Measurements from ENCODE around the gene TRAPPC3.

TRAPPC3 gene

DNA sequence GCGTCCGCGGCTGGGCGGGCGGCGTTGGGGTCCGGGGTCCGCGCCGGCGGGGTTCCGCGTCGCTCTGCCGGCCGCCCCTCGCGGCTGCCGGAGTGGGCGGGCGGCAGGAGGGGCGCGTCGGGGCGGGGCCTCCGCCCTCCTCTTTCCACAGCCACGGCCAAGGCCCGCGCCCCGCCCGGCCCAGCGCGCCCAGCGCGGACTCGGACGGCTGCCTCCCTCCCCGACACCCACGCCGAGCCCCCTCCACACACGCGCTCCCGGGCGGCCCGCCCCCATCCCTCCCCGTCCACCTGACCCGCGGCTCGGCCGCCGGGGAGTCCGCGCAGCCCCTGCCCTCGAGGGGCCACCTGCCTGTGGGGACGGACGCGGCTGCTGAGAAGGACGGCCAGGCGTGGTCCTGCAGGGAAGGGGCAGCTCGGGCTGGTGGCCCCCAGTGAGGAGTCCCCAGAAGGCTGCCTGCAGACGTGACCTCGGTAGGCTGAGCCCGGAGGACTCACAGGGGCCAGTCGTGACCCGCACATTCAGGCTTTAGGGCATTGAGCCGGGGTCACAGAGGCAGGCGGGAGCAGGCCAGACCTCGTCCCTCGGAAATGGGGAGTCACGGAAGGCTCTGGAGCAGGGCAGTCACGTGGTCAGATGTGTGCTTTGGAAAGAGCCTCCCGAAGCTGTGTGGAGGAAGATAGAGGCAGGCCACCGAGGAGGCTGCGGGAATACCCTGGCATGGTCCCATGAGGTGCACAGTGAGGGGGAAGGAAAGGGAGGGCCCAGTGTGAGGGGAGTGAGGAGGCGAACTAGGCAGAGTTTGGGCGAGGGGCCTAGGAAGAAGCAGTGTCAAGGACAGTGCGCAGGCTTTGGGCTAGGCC lies 23.9 kb downstream of the TRAPPC3 start, which contains the start of gene COL8A2:
Gene COL8A2 (minus strand): TSS at position 94 of the 863 bp plus-strand sequence. CDS start 24,980 bp downstream, outside the sequence.
- peak; percentile 22 for DNase-seq

DNA sequence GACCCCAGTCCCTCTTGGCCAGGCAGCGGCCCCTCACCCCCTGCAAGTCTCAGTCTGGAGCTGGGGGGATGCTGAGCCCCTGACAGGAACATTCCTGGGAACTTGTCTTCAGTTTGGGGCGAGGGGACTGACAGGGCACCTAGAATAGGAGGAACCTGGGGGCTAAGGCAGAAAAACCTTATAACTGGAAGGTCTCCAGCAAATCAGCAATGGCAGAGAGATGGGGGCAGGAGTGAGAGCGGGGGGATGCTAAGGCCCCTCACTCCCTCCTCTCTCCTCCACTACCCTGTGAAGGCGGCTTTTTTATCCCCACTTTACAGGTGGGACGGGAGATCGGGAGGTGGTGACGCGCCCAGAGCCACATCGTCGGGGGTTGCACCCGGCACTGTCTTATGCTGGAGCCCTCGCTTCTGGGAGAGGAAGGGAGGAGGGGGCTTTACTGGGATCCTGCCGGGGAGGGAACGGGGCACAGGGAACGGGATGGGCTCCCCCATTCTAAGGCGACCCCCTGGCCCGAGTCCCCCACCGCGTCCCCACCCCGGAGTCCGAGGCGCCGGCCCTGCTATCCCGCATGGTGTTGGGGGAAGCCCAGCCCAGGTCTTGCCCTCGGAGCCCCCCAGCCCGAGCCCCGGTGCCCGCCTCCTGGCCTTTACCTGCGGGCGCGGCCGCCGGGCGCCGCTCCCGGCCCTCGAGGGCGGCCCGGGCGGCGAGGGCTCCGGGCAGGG lies 24.7 kb downstream of the TRAPPC3 start:
- DNase-seq = no peak

DNA sequence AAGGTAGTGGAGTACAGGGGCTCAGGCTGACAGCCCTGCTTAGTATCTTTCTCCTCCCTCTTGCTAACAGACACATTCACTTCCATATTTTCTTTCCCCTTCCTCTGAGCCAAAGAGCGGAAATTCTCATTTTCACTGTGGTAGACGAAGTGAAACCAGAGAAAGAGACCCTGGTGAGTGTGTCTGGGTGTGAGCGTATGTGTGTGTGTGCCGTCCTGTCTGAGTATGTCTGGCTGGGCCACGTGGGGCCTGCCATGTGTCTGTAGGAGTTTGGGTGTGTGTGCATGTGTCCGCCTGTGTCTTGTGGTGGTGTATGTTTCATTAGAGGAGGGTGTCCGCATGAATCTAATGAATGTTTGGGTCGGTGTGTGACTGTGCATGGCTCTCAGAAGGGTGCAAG lies 25.9 kb downstream of the TRAPPC3 start:
- DNase-seq = no peak

DNA sequence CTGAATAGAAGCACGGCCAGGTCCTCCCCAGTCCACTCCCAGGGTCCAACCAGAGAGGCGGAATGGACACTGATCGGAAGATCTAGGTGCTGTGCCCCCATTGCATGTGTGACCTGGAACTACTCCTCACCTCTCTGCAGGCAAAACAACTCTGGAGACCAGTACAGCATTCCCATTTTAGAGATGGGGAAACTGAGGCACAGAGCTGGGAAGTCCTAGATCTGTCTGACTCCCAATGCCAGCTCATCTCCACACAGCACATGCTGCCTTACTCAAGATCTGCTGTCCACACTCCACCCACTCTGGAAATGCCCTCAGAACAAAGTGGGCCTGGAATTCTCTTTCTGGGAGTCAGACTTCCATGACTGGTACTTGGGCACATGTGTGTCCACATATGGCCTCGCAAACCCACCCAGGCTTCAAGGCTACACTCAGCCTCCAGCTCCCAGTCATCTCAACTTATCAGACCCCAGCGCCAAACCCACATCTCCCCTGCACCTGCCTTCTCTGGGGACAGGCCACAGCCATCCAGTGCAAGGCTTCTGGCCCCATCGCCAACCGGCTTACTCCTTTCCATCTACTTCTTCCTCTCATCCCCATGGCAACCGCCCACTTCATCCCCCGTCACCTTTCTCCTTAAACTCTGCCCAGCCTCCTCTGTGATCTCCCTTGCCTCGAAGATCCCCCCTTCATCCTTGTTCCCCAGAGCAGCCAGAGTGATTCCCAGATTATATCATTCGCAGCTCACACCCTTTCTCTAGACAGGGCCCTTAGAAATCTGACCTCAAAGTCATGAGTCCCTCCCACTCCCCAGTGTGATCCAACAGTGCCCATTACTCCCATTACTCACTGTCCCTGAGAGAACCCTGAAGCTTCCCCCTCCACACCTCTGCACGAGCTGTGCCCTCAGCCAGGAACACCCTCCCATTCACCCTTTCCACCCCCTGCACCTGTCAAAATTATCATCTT lies 26.9 kb downstream of the TRAPPC3 start:
- no peak for DNase-seq

DNA sequence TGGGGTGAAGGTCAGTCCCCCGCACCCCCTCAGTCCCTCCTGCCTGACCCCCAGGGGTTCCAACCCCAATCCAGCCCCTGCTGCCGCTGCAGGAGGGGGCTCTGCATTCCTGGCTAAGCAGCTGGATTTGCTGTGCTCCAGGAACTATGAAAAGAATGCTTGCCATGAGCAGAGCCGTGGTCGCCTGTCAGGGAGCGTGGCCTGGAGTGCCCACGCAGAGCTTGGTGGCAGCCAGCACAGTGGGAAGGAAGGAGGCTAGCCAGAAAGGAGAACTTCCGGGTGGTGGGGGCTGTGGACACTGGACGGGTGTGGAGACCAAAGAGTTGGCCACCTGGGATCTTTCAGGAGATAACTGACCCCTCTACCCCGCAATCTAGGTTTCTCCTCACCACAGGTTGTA lies 29.8 kb downstream of the TRAPPC3 start:
- DNase-seq = no peak

DNA sequence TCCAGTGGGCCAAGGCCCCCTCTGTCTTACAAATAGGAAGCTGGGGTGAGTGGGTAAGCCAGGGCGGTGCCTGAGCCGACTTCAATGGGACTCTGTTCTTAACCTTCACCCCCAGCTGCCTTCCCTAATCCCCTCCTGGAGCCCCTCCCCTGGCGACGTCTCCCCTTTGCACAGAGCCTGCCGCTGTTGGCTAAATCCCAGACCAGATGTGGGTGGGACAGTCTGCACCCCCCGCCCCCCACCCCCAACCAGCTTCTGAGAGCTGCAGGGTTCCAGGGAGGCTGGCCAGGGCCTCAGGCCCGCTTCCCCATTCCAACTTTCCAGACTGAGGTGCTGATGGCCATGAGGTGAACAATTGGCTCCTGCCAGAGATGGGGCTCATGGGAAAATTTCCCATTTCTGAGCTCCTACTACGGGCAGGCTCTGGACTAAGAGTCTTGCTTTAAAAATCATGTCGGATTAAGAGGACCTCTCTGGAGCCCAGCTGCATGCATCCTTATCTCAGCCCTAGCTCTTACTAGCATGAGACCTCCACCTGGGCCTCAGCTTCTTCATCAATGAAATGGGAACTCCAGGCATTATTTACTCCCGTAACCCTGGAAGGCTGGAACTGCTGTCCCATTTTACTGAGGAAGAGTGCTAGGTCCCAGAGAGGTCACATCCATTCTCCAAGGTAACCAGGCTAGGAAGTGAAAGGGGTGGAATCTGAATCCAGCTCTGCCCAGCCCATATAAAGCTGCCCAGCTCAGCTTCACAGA lies 30.7 kb downstream of the TRAPPC3 start:
- DNase-seq = no peak

DNA sequence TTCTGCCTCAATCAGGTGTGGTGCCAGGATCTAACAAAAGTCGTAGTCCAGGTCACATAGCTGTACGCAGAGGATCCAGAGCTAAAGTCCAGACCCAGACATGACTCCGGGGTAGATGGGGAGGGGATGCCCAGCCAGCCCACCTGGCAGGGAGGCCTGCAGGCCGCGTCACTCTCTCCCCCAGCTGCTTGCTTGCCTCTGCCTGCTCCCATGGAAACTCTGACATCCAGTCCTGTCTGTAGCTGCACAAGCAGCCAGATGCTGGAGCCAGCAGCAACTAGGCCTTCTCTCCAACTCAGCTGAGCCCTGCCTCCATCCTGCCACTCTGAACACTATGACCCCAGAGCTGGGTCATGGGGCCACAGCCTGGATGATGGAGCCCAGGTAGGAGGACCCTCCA lies 32.4 kb downstream of the TRAPPC3 start:
- DNase-seq = no peak

DNA sequence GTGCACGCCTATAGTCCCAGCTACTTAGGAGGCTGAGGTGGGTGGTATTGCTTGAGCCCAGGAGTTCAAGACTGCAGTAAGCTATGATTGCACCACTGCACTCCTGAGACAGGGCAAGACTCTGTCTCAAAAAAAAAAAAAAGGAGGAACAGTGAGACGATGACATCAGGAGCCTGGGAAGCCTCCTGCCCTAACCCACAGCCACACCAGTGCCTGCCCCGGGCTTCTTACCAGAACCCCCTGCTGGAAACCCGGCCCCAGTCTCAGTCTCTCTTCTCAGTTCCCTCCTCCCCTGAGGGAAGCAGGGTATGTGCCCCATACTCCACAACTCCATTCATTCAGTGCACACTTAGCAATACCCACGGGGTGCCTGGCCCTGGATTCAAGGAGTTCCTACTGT lies 33.4 kb downstream of the TRAPPC3 start:
- DNase-seq = no peak

DNA sequence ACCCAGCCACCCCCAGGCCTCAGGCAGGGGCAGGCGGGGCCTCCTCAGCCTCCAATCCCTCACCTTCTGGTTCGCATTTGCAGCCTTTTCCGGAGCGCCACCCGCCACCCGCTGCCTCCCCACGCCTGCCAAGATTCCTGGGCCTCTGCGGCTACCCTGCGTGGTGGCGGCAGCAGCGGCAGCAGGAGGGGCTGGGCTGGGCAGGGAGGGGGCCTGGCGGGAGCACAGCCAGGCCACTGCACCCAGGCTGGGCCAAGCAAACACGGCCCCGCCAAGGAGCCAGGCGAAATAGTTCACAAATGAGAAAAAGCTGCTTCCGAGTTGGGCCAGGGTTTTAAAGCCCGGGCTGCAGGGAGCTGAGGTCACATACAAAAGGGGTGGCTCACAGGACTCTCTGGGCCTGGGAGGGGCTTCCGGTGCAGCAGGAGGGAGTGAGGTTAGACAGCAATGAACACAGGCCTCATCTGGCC lies 34.1 kb downstream of the TRAPPC3 start:
- DNase-seq = no peak

DNA sequence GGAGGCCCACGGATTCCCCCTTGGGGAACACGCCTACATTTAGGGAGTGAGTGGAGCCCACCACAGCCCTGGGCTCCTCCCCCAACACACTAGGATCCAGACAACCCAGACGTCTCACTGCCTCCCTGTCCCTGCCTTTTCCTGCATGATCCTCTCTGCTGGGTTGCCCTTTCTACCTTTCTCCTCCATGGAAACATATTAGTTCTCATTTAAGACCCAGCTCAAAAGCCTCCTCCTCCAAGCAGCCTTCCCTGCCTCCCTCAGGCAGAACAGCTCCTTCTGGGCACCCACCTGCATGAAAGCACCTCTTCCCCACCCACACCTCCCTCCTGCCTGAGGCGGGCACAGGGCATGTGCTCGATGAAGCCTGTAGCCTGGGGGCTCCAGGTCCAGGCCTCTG lies 34.9 kb downstream of the TRAPPC3 start:
- DNase-seq = no peak

DNA sequence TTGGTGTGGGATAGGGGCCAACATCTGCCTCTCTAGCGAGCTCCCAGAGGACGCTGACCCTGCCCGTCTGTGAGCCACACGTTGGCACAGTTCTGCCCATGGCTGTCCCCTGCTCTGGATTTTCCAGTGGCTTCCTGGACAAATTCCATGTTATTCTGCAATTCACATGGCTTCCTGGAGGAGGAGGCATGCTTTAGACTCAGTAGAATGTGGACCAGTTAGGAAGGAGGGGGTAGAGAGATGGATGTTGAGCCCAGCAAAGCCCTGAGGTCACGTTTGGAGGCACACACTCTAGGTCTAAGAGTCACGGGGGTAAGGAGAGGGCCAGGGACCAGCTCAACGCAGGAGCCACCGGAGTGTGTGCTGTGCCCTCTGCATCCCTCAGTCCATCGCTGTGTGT lies 36.5 kb downstream of the TRAPPC3 start:
- no peak for DNase-seq

DNA sequence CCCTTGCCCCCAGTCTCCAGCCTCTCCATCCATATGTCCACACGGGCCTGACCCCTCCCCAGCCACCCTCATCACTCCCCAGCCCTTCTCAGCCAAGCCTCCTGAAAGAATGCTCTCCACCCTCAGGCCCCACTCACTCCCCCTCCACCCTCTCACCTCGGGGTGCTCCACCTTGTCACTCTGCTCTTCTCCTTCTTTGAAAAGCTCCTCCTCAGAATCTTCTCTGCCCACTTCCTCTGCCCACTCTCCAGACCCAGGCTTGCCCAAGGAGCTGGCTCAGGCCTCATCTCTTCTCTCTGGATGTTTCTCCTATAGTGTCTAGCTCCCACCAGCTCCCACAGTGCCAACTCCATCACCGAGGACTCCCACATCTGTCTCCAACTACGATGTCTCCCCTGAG lies 38.1 kb downstream of the TRAPPC3 start:
- DNase-seq = no peak

DNA sequence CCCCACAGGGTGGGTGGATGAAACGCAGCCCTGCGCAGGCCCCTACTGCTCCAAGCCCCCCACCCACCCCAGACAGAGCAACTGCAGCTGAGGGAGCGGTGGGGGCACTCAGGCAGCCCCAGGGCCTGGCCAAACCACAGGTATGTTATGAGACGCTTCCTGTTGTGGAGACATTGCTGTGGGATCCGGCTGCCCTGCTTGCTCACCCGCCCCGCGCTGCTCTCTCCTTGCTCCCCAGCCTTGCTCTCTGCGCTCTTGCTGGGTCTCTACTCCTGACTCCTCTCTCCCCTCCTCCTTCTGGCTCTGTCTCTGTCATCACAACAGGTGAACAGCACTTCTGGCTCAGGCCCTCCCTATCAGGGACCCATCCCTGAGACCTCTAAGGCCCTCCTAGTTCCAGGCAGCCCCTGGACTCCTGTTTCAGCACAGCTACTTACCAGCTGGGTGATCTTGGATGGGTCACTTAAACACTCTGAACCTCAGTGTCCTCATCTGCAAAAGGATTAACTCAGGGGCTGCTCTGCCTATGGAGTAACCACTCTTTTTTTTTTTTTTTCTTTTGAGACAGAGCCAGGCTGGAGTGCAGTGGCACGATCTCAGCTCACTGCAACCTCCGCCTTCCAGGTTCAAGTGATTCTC lies 40.1 kb downstream of the TRAPPC3 start:
- DNase-seq = no peak

DNA sequence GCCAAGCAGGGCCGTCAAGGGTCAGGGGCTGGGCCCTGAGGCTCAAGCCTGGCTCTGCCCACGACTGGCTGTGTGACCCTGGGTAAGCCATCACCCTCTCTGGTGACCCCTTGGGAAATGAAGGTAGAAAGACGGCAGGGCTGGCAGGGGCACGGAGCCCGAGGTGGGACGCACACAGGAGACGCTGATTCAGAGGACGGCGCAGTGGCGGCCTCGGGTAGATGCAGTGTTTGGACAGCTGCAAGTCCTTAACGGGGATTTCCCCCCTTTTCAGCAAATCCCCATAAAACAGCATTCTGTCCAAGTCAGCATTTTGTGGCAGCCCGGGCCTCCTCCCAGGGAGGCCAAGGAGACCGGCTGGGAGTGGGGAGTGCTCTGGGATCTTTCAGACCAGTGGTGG lies 41.0 kb downstream of the TRAPPC3 start:
- DNase-seq = no peak

DNA sequence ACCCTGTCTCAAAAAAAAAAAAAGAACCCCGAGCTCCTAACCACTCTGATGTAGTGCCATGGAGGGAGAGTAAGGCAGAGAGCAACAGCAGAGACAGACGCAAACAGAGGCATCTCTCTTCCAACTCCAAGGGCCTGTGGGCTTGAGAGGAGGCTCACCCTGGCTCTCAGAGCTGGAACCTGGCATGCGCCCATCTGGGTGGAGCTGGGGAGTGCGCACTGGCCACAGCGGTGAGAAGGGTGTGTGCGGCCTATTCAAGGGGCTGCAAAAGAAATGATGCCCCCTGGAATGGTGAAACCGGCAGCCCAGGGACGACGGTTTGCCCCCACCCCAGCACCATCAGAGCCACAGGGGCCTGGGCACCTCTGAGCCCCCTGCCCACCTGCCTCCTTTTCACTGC lies 41.9 kb downstream of the TRAPPC3 start:
- DNase-seq = no peak

DNA sequence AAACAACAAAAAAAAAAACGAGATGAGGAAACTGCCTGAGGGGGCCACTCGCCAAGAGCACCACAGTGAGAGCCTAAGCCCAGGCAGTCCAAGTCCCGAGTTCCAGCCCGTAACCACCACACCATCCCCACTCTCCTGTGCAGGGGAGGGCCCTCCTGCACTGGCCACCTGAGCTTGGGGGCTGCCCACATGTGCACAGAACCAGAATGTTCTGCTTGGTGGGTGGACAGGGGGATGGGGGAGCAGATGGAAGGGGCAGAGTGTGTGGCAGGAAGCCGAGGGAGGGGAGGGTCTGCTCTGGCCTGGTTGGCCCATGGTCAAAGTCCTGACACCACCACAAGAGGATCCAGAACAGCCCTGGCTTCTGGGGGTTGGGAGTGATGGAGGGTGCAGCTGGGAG lies 43.0 kb downstream of the TRAPPC3 start:
- DNase-seq = no peak

DNA sequence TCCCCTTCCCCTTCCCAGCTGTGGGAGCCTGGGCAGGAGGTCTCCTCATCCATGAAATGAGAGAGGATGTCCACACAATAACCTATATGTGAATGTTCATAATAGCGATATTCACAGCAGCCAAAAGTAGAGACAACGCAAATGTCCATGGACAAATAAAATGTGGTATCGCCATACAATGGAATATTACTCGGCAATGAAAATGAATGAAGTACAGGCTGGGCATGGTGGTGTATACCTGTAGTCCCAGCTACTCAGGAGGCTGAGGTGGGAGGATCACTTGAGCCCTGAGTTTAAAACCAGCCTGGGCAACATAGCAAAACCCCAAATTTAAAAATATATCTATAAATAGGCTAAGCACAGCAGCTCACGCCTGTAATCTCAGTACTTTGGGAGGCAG lies 47.7 kb downstream of the TRAPPC3 start:
- DNase-seq = no peak

DNA sequence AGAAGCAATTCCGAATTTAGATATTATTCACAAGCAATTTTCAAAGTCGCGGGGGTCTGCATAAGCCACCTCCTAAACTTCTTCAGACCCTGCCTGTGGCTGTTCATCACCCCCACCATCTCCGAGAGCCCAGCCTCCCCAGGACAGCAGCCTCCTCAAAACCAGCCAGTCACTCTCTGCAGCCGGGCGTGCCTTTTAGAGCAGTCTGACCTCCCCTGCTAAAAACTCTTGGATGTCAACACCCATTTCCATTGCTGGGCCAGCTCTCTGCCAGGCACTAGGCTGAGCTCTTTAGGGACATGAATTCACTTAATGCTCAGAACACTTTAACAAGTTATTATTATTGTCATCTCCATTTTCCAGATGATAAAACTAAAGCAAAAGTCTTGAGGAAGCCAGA lies 48.9 kb downstream of the TRAPPC3 start:
- DNase-seq = no peak

DNA sequence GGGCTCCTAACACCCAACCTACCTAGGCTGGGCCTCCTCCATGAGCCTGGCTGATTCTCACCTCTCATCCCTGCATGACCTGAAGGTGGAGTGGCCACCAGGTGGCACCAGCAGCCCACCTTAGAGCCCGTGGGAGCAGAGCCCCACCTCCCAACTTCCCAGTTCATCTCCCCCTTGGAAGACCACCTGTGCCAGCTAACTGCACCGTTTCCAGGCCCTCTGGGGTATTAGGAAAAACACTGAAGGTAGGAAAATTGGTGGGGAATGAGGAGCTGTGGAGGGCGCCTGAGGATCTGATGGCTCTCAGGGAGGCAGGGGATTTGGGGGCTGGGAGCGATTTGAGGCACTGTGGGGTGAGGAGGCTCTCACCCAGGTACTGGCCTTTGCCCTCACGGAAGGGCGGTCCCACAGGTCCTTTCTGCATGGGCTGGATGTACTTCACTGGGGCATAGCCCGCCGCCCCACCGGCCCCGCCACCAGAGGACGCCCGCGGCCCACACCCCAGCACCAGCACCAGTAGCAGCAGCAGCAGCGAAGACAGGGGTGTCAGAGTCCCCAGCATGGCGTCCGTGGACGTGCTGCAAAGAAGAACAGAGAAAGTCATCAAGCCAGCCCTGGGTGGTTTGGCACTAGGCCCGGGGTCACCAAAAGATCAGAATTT lies 49.5 kb downstream of the TRAPPC3 start:
- peak; percentile 52 for DNase-seq

DNA sequence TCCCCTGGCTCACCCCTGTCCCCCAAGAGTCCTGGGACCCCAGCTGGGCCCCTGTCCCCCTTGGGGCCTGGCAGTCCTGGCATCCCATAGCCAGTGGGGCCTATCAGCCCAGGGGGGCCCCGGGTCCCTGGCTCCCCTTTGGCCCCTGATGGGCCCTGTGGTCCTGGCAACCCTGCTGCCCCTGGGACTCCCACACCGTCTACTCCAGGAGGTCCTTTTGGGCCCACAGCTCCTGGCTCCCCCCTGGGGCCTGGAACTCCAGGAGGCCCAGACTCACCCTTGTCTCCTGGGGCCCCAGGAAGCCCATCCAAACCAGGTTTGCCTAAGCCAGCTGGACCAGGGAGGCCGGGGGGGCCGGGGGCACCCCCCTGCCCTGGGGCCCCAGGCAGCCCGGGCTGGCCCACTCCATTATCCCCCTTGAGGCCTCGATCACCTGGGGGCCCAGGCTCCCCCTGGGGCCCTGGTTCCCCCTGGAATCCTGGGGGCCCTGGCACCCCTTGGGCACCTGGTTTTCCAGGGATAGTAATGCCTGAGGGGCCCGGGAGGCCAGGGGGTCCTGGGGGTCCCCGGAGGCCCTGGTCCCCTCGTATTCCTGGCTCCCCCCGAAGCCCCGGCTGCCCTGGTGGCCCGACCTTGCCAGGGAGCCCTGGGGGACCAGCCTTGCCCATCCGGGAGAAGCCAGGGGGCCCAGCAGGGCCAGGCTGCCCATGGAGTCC lies 50.5 kb downstream of the TRAPPC3 start:
- DNase-seq = no peak
